Measurements from ENCODE around the gene GPR82.
A peak's percentile ranks its signal among the peaks of the same experiment; 100 is the strongest.
"Not testable (repeated sequence)": the region's sequence is repeated elsewhere in the genome, so short reads cannot be mapped to it uniquely, and the experiment has no call there.

The GPR82 gene

GRCh38 chrX:41723826-41724225, at the start of gene GPR82:
Gene GPR82 (plus strand): TSS chrX:41724181. CDS start chrX:41727027, 2,846 bp downstream.
- DNase-seq, result peak; percentile 59 to 76

DNA sequence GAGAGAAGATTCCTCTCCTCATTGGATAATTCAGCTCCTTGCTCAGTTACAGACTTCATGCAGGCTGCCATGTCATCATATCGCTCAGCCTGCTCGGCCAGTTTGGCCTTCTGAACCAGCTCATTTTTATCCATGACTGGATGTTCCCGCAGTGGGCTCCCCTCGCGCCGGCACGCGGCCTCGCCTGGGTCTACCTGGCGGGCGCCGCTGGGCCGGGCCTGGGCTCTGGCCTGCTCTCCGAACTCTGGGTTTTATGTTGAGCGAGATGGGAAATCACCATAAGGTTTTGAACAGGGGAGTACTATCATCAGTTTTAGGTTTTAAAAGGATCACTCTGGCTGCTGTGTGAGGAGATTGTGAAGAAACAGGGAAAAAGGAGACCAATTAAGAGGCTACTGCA, 47.6 kb upstream of the GPR82 start:
- DNase-seq, result not testable (repeated sequence)

DNA sequence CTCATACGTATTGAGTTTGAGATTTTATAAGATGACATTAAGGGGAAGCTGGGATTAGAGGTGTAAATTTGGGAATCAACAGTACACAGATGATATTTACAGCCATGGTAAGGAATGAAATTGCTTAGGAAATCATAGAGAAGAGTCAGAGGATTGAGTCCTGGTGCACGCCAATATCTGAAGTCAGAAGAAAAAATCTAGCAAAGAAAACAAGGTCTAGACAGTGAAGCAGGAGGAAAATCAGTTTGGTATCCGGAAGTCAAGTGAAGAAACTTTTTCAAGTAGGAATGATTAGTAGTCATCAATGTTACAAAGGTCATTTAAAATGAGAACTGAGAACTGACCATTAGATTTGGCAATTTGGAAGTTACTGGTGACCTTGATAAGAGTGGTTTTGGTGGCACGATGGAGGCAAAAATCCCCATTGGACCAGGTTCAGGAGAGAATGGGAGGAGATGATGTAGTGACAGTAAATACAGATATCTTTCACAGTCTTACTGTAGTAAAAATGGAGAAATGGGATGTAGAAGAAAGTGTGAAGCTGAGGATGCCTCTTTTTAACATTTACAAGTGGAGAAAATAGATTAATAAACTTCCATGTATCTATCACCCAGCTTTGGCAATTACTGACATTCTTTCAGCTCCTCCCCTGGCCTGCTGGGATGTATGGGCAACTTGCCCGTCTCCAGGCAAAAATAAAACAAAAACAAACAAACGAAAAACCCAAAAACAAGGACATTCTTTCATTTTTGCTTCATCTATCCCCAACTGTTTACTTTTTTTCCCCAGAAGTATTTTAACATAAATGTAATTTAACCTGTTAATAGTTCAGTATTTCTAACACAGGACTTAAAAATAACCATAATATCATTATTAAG, 46.6 kb upstream of the GPR82 start:
- peak; percentile 11 to 61 for DNase-seq

GRCh38 chrX:41684138-41684537, 39.8 kb upstream of the GPR82 start:
- no peak for DNase-seq

GRCh38 chrX:41684940-41685339, 39.0 kb upstream of the GPR82 start:
- DNase-seq, result no peak

GRCh38 chrX:41686788-41687187, 37.2 kb upstream of the GPR82 start:
- DNase-seq, result peak in 1 of 2 donors; percentile 17

GRCh38 chrX:41688156-41688555, 35.8 kb upstream of the GPR82 start:
- DNase-seq, result peak in 1 of 2 donors; percentile 29

- DNase-seq, result peak; percentile 44 to 47
These were observed 35.1 kb upstream of the GPR82 start, which contains the start of gene GPR34 for GRCh38 chrX:41688835-41689234. Gene GPR34 (plus strand): TSS chrX:41688973. CDS start chrX:41695634, 6,661 bp downstream.

DNA sequence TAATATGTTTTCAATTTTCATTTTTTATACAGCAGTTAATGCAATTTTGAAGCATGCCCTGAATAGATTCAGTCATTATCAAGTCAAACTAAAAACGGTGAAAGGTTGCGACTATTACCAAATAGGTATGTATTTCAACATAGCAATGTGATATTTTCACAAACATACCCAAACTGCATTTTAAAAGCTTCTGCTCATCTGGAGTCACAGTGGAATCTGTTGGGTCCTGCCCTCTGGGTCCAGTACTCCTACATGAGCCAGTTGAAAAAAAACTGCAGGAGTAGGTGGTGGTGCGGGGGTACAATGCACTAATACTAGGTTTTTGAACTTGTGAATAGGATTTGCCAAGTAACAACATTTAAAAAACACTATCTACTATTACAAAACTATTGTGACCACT, 34.3 kb upstream of the GPR82 start:
- no peak for DNase-seq

DNA sequence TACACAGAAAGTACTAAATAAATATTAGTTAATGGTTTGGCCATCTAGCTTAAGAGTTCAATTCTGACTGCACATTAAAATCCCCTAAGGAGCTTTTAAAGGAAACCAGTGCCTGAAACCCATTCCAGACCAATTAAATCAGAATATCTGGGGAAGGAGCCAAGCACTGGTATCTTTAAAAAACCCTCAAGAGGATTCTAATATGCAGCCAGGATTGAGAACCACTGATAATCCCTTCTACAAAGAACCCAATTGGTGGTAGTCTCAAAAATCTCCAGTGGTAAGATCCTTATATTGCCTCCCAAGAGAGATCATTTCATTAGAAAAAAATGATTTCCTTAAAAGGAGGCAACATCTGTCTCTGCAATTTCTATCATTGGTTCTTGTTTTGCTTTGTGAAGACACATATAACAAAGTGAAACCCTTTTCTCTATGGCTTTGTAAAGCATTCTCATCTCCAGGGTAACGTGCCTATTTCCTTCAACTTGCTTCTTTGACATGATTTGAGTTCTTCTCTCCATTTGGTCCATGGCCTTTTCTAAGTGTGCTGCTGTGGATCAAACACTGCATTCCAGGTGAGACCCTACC, 31.7 kb upstream of the GPR82 start:
- no peak for DNase-seq

GRCh38 chrX:41693024-41693423, 31.0 kb upstream of the GPR82 start:
- no peak for DNase-seq

DNA sequence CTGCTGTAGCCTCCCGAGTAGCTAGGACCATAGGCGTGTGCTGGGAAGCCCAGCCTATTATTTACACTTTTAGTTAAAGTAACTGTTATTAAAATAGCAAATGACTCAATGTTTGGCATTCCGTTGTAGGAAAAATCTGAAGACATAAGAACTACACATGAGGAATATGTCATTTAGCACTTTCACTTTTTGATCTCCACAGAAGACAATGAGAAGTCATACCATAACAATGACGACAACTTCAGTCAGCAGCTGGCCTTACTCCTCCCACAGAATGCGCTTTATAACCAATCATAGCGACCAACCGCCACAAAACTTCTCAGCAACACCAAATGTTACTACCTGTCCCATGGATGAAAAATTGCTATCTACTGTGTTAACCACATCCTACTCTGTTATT, 28.6 kb upstream of the GPR82 start:
- no peak for DNase-seq

DNA sequence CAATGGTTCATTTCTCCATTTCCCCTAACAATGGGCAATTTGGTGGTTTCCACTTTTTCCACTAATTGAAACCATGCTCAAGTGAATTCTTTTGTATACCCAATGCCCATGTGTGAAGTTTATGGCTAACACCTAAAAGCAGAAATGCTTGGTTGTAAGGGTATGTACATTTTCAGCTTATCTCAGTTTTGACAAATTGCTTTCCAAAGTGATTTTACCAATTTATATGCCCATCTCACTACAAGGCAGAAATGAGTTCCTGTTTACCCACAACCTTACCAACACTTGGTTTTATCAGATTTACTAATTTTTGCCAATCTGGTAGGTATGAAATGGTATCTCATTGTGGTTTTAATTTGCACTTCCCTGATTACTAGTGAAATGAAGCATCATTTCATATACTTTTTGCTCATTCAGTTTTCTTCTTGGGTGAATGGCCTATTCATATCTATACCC, 20.4 kb upstream of the GPR82 start:
- no peak for DNase-seq

DNA sequence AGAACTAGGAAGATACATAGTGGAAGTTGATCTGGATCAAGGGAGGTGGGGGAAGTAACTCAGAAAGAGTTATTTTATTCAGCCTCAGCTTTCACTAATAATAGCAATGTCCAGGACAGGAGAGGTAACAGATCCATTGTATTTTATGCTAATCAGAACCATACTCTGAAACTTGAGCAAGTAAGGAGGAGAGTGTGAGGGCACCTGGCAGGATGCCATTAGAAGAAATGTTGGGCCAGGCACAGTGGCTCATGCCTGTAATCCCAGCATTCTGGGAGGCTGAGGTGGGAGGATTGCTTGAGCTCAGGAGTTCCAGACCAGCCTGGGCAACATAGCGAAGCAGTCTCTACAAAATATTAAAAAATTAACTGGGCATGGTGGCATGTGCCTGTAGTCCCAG, 18.9 kb upstream of the GPR82 start:
- DNase-seq, result no peak

GRCh38 chrX:41705680-41706374, 18.2 kb upstream of the GPR82 start:
- DNase-seq, result peak; percentile 49 to 64

GRCh38 chrX:41707218-41707617, 16.8 kb upstream of the GPR82 start:
- DNase-seq, result no peak

DNA sequence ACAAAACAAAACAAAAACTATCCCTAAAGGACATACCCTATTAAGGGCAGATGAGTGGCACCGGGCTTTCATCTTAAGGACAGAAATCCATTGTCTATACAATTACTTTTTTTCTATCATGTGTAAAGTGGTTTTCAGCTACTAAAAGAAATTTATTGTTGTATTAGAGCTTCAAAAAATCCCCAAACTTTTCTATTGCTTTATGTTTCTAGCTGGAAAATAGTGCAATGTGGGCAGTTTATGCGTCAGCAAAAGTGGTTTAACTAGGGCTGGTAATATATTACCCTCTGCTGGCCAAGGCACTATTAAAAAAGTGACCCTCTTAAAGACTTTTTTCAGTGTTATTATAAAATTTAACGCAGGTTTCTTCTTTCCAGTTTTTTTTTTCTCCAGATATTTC, 15.5 kb upstream of the GPR82 start:
- DNase-seq, result no peak

DNA sequence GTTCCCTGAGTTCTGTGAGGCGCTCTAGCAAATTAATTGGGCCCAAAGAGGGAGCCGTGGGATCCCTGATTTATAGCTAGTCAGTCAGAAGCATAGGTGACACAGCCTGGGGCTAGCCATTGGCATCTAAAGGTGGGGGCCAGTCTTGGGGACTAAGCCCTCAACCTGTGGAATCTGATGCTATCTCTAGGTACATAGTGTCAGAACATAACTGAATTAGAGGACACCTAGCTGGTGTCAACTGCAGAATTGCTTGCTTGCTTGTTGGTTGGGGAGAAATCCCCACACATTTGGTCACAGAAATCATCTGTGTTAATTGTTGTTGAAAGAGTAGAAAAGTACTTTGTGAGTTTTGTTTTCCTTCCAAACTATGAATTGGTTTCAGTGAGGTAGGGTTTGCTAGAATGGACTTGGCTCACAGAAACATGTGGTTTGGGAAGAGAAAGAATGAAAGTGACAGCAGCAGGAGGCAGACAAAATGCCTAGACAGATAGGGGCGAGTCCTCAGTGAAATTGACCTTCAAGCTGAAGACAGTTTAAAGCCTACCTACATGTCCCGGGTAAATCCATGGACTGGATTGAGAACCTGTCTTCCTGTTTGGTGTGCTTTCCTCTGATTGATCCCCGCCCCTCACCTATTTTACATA, 12.8 kb upstream of the GPR82 start:
- DNase-seq, result no peak

DNA sequence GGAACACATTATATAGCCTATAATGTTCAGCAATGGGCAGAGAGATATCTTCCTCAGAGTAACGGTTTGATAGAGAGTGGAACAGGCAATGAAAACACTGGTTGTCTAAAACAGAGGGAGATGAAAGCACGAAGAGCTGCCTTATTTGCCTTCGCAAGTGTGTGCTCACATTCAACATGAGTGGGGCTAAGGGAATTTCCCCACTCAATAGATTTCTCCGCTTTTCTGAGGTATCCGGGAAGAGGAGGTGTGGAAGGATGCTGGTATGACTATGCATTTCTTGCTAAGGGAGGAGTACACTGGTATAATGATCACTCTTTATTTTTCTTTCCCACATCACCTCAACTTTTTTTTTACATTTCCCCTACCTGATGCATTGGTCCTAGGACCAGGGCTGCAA, 7.8 kb upstream of the GPR82 start:
- no peak for DNase-seq

DNA sequence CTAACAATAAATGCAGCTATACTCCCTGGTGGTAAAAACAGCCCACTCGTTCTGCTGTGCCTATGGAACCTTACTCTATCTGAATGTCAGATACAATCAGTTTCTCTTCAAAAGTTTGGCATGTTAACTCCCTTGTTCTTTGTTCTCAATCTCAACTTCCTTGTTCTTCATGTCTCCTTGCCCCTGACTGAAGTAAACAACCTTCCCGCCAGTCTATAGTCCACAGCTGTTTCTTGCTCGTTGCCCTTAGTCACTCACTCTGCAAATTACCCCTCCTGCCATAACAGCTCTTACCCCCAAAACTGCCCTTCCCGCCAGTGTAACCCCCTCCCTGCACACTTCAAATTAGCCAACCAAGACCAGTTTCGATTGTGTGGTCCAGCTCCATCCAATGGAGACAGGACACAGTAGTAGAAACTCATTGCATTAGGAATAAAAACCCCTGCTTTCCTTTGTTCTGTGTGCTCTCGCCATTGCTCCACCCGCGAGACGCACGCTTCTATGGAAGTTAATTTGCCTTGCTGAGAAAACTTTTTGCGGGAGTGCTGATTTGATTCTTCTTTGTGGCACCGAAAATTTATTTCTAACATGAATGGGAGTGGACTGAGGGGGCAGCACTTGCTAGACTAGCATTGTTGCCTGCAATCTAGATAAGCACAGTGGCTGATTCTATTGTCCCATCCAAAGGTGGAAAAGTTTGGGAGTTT, 7.1 kb upstream of the GPR82 start:
- no peak for DNase-seq

DNA sequence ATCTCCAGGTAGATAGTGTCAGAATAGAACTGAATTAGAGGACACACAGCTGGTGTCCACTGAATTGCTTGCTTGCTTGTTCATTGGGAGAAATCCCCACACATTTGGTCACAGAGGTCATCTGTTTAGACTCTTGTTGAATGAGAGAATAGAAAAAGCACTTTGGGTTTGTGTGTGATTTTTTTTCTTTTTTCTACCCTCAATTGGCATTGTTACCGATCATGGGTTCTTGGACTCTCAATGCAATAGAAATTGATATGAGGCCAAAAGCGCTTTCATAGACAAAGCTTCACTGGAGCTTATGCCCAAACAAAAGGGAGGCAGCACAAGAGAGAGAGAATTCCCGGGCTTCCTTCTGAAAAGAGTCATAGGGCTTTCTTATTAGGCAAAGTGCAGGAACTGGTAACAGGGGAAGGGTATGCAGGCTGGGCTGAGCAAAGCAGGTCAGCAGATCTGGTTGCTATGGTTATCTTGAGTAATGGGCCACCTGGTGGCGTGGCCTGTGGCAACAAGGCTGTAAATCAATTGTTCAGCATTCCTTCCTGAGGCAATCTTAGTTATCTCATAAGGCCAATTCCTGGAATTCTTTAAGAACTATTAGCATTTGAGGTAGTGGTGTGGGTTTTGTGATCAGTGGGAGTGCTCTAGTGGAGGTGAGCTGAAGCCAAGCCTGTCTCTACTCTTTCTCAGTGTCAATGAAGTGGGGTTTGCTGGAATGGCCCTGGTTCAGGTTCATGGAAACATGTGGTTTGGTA, 5.3 kb upstream of the GPR82 start:
- DNase-seq, result no peak

- peak in 1 of 2 donors; percentile 32 for DNase-seq
These were observed 4.4 kb upstream of the GPR82 start for GRCh38 chrX:41719610-41720009.

Measured in inflammatory macrophage treated with lipopolysaccharide for 1 hour (primary cell).